ENCODE results near the gene EPHA6. TPM values are rescaled to one million over a fixed set of nuclear protein-coding genes. Genes with fewer than 3 reads are reported as not detected.
"Not testable (repeated sequence)": the region's sequence is repeated elsewhere in the genome, so short reads cannot be mapped to it uniquely, and the experiment has no call there.

Gene EPHA6
- total RNA-seq, 2 donors from 2014 or later, result 0.58 to 1.1 TPM

DNA sequence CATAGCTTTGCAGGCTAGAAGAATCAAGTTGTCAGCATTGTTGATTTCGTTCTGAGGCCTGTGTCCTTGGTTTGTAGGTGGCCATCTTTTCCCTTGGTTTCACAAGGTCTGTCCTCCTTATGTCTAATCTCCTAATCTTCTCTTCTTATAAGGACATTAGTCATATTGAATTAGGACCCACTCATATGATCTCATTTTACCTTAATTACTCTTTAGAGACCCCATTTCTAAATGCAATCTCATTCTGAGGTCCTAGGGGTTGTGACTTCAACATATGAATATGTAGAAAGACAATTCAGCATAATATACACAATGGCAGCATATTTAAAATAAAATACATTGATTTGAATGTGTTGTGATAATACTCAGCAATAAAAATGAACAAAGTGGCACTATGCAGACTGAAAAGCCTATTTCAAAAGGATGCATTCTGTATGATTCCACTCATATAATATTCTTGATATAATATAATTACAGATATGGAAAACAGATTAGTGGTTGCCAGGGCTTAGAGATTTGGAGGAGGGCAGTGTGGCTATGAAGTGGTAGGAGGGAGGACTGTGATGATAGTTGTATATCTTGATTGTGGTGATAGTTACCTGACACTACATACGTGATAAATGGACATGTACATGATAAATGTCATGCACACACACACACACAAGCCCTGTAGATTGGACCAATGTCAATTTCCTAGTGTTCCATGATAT, 431.0 kb downstream of the EPHA6 start:
- ATAC-seq, result no peak
- intact Hi-C loops (cut with DNase I), result no loop called here
- DNase-seq, result no peak

DNA sequence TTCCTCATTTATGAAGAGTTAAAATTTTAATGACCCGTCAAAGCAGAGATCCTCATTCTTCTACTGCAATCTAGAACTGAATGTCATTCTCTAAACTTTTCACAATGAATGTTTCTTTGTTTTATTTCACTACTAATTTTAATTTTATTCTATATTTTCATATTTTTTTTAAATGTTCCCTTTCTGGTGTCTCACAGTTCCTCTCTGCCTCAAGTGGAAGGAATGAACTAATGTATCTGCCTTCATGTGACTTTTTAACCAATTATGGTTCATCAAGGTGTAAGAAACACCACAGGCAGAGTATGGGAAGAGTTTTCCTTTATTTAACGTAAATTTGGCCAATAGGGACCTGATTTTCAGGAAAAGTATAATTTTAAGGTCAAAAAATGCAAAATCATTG, 441.7 kb downstream of the EPHA6 start:
- no peak for ATAC-seq
- intact Hi-C loops (cut with DNase I), result no loop called here
- DNase-seq, result no peak

DNA sequence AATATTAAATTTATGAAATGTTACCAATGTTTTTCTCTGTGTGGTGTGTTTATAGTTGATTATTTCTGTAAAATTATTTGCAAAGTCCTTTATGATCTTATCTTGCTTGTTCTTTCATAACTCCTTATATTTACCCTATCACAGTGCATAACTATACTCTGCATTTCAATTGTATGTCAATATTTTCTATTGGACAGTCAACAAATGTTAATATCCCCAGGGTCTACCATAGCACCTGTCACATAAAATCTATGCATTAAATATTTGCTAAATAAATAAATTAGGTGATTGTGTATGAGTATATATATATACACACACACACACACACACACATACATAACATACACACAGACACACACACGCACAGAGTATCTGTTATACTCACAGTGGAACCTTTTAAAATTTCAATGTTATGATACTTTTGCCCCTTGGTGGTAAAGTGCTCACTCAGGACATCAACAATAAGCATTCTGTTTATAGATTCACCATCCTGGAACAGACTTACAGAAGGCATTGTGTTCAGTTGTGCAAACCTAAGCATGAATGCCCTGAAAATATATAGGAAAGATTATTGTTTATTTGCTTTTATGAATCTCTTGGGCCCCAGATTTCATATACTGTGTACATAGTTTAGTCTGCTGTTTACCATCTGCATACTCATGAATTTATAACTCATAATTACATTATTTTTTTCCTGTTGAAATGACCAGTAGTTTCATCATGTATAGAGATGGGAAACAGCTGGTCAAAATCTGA, 443.7 kb downstream of the EPHA6 start:
- DNase-seq (no peak), ATAC-seq (no peak)
- intact Hi-C loops (cut with DNase I), result no loop called here

DNA sequence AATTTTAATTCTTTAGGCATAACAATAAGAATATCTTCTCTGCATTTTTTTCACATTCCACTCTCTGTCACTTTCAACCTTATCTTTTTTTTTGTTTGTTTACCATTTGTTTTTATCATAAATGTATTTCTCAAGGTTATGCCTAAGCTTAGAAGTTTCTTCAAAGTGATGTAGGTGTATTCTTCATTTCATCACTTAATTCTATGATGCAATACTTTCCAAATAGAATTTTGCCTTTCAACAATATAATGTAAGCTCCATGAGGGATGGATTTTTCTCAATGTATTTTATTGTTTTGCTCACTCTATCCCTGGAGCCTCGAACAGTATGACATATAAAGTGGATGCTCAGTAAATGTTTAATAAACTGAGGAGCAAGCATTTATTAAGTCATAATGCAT, 444.9 kb downstream of the EPHA6 start:
- intact Hi-C loops (cut with DNase I), result no loop called here
- no peak for DNase-seq
- no peak for ATAC-seq

DNA sequence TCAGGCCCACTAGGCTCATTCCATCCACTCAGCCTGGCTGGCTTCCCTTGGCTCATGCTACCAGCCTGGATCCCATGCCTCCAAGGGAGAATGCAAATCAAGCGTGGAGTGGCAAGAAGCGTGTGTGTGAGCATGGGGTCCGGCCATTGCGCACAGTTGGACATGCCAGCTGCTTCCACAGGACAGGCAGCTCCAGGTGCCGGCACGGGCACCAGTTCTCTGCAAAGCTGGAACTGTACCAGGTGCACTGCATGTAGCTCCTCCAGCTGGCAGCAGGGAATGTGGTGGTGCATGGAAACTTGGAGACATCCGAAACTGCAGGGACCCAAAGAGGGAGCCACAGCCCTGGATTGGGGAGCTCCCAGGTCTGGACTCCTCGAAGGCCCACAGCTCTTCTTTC, 449.8 kb downstream of the EPHA6 start:
- ATAC-seq, result no peak
- DNase-seq, result no peak
- intact Hi-C loops (cut with DNase I), result no loop called here

DNA sequence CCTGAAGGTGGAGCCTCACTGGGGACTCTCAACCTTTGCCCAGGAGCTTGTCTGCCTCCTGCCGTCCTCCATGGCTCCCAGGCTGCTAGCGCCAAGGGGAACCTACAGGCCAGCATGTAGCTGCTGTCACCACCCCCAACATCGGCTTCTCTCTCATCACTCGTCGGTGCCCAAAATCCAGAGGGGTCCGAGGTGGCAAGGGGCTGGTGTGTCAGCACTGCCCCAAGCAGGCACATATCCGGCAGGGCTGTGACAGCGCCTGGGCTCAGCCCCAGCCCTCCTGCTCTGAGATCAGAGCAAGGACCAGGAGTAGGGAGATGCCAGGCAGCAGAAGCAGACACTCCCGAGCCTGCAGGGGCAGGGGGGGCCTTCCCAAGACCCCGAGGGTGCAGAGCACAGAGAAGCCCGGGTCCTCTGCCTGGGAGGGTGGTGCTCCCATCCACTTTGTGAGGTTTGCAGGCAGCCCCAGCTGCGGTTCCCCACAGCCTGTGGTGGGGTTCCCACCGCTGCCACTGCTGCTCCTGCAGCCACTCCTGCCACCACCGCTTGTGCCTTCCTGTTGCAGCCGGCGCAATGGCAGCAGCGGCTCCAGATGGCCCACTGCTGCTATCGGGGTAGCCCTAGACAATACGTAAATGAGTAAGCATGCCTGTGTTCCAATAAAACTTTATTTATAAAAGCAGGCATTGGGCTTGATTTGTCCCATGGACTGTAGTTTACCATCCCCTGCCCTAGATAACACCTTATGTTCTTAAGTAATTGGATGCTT, 451.0 kb downstream of the EPHA6 start:
- intact Hi-C loops (cut with DNase I), result no loop called here
- ATAC-seq (no peak), DNase-seq (no peak)

DNA sequence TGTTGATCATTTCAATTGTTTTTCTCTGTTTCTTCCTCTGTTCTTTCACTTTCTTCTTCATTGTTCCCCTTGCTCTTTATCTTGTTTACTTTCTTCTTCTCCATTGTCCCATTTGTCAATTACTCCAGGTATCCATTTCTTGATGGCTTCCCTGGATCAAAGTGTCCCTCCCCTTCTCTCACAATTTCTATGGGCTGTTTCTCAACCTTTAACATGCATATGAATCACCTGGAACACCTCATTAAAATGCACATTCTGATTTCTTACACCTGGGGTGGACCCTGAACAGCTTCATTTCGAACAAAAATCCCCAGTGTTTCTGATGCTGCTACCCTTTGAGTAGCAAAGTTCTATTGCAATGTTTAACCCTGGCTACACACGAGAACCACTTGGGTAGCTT, 454.8 kb downstream of the EPHA6 start:
- no peak for DNase-seq
- no peak for ATAC-seq
- intact Hi-C loops (cut with DNase I), result no loop called here

DNA sequence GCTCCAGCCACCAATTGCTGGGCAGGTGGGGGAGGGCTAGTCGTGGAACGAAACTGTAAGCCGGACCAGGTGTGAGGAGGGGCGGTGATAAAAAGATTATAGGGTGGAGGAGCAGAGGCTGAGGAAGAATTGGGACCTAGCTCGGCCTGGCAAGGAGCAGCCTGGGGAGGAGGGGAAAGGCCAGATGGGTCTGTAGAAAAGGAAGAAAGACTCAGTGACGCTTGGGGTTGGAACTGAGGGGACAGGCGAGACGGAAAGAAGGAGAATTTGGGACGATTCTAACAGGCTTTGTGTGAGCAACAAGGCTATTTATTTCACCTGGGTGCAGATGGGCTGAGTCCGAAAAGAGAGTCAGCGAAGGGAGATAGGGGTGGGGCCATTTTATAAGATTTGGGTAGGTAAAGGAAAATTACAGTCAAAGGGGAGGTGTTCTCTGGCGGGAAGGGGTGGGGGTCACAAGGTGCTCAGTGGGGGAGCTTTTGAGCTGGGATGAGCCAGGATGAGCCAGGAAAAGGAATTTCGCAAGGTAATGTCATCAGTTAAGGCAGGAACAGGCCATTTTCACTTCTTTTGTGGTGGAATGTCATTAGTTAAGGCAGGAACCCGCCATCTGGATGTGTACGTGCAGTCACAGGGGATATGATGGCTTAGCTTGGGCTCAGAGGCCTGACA, 462.6 kb downstream of the EPHA6 start:
- DNase-seq; ATAC-seq; intact Hi-C loops (cut with DNase I): not testable (repeated sequence)

DNA sequence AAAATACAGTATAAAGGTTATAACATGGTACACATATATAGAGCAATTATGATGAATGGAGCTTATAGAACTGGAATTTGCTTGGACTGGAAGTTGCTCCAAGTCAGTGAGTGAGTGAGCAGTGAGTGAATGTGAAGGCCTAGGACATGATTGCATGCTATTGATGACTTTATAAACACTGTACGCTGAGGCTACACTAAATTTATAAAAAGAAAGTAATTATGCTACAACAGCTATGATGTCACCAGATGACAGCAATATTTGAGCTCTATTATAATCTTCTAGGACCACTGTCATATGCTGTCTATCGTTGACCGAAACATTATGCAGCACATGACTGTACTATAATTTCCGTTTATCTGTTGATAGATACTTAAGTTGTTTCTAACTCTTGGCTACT, 463.3 kb downstream of the EPHA6 start:
- DNase-seq (no peak), ATAC-seq (no peak)
- intact Hi-C loops (cut with DNase I), result no loop called here

DNA sequence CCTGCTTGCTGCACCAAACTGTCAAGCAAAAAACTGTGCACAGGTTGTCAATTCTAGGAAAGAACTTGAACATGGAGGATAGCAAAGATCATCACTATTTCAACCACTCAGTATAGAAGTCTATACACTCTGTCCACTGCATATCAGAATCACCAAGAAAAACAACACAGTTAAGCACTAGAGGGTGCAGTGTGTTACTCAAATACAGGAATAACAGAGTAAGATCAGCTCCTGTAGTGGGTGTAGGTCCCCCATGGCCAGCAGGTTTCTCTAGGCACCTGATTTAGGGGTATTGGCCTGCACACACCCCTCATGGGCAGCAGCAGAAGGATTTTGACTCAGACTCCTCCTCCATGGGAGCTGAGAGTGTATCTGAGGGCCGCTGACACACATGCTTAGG, 464.1 kb downstream of the EPHA6 start:
- DNase-seq (no peak), ATAC-seq (no peak)
- intact Hi-C loops (cut with DNase I), result no loop called here

DNA sequence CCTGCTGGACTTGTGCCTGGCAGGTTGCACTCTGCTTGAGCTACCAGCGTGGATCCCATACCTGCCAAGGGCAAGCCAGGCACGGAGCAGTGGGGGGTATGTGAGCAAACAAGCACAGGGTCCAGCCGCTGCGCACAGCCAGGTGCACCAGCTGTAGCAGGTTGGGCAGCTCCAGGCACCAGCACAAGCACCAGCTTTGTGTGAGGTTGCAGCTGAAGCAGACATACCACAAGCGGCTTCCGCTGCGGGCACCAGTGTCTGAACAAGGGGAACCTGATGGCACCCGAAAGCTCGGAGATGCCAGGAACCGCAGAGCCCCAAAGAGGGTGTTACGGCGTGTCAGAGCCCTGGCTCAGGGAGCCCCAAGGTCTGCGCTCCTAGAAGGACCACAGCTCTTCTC, 477.5 kb downstream of the EPHA6 start:
- ATAC-seq, result no peak
- intact Hi-C loops (cut with DNase I), result no loop called here
- no peak for DNase-seq

DNA sequence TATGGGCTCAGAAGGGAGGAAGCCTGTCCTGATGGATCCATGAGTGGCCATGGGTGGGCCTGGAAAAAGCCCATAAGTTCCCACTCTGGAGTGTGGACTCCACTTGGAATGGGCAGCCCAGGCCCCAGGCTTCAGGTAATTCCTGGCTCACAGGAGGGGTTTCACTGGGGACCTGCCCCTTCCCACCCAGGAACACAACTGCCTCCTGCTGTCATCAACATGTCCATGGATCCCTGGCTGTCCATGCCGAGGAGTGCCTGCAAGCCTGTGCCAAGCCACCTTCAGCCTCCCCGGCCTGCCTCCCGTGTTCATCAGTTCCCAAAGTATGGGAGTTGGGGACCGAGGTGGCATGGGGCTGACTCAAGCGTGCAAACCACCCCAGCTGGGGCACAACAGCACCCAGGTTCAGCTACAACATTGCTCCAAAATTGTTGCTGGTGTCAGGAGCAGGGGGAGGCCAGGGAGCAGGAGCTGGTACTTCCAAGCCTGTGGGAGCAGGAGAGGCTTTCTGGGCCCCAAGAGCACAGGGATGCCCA, 479.3 kb downstream of the EPHA6 start:
- DNase-seq (no peak), ATAC-seq (no peak)
- intact Hi-C loops (cut with DNase I), result no loop called here

DNA sequence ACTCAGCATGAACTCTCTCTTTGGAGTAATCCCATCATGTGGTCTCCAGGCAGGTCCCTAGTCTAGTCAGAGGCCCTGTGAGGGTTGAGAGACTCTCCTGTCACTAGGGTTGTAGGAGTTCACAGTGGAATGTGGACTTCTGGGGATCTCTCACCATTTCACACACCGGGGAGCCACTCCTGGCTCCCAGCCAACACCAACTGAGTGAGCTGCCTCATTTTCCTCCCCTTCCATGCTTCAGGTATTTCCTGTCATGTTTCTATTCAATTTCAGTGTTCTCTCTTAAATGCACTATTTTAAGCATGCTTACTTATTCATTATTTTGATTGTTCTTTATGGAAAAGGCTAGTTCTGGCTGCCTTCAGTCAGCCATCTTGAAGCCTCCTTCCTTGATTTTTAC, 482.6 kb downstream of the EPHA6 start:
- DNase-seq (no peak), ATAC-seq (no peak)
- intact Hi-C loops (cut with DNase I), result no loop called here

DNA sequence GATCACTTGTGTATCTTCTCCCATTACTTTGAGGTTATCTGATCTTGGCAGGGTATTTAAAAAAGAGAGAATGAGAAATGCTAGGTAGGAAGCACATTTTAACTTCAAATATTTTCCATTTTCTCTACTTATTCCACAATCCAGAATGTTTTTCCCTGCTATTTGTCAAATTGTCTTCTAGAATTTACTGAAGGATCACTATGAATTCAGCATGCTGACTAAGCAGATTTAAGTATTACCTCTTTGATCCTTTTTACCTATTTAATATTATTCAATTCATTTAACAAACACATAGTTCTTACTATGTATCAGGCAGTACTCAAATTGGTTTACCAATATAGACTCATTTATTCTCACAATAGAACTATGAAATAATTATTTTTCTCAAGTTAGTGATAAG, 486.7 kb downstream of the EPHA6 start:
- intact Hi-C loops (cut with DNase I), result no loop called here
- no peak for ATAC-seq
- no peak for DNase-seq

DNA sequence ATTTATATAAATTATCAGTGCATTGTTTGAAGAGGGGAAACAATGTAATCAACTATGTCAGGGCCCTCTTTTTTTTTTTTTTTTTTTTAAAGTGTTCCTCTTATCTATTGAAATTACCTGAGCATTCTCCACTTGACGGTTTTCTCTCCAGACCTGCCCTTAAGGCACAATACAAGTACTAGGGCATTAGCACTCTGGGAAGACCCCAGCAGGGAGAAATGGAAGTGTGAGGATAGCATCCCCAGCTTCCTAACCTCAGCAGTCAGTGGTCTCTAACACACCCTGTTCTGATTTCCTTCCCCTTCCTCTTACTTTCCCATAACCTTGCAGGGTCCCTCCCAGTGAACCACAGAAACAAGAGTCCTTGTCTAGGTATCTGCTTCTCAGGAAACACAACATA, 491.8 kb downstream of the EPHA6 start:
- intact Hi-C loops (cut with DNase I), result no loop called here

DNA sequence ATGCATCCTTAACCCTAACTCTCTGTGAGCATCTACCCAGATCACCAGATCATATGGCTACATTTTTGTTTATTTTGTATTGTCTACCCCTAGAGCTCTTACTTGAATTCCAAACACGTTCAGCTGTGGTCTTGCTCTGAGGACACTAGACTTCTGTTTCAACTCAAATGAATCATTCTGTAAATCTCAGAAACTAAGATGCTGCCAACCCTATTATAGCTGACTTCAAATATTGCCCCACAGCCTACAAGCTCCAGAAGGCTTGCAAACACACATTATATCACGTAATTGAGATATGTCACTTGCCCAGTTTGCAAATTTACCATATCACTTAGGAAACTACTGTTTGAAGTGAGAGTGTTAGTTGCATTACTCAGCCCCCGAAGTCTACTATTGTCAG, 524.0 kb downstream of the EPHA6 start:
- intact Hi-C loops (cut with DNase I), result no loop called here
- no peak for DNase-seq

More for the DNA sequence above, 491.8 kb downstream of the EPHA6 start:
- DNase-seq, result no peak
- no peak for ATAC-seq

DNA sequence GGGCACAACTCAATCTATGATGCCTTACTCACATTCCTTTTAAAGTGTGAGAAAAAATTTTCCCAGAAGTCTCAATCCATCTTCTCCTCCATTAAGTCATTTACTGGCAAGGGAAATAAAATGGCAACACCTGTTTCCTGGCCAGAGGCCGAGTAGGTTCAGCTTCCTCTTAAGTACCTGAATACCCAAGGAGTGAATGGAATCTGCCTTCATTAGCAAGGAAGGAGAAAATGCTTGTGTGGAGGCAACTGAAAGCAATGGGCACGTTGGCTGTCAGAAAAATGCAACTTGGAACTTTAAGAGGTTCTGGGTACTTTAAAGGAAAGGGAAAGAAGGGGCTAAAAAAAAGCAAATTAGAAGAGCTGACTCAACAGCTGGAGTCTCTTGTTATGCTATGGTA, 526.5 kb downstream of the EPHA6 start:
- no peak for DNase-seq
- intact Hi-C loops (cut with DNase I), result no loop called here
- no peak for ATAC-seq

More for the DNA sequence above, 524.0 kb downstream of the EPHA6 start:
- no peak for ATAC-seq

DNA sequence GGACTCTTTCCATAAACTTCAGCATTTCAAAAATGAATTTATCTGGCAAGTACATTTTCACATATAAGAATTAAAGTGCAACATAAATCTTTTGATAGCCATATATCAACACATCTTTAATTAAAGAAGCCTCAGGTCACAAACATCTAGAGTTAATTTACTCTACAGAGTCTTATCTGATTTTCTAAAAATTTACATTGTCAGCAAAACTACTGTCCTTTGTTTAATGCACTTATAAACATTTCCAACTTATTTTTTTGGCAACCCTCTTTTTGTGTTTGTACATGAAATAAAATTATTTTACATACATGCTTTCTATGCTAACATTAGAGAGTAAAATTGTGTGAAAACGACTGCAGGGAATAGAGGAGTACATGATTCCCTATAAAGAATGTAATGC, 533.4 kb downstream of the EPHA6 start:
- DNase-seq (no peak), ATAC-seq (no peak)
- intact Hi-C loops (cut with DNase I), result no loop called here

DNA sequence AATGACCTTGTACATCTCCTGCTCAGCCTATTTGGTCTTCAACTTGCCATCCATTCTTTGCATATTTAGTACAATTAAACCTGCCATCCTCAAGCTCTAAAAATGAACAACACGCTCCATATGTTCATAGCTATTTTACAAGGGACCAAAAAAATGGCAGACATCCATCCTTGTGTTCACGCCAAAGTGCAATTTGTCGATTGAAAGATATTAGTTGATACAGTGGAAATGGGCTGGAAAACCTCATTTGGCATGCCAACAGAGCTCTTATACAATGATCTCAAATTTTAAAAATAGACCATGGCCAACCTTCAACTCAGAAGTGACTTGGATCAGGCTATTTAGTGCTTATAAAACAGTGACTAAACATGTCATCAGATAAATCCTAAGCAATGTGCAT, 536.6 kb downstream of the EPHA6 start:
- DNase-seq, result no peak
- no peak for ATAC-seq
- intact Hi-C loops (cut with DNase I), result no loop called here

DNA sequence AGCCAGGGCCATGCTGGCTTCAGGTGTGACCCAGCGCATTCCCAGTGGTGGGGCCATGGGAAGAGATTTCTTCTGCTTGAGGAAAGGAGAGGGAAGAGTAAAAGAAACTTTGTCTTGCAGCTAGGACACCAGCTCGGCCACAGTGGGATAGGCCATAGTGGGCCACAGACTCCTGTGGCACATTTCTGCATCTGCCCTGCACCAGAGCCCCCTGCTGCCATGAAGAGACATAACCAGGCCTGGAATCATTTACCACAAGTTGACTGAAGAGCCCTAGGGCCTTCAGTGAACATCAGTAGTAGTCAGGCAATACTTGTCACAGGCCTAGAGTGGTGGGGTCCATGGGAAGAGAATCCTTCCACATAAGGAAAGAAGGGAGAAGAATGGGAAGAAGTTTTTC, 538.8 kb downstream of the EPHA6 start:
- intact Hi-C loops (cut with DNase I), result no loop called here
- ATAC-seq (no peak), DNase-seq (no peak)

Data from left cardiac atrium (tissue), 4 donors.